HG03575 (cell line): ENCODE data around the gene UBQLN3.

Experiments used
- ATAC-seq: cut with Tn5 transposase; IDR thresholded peaks from one replicate; pipeline ENCODE4 v1.9.1; 2021; ENCODE audit not compliant: unreplicated experiment, insufficient number of reproducible peaks, low FRiP score; ENCODE audit errors: extremely low read depth

UBQLN3 gene

DNA sequence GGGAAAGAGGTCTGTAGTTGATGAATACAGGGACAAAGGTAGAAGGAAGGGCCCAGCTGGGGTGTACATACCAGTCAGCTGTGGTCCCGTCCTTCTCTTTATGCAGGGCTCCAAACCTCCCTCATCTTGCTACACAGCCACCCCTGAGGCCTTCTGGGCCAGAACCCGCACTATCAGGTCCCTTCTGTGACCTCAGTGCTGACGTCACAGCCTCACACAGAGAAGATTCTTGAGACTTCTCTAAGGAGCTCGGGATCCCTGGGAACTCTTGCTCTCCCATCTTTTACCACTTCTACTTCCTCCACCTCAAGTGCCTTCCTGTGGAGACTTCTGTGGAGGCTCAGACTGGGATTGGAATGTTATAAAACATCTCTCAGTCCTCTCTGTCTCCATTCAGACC is at the start of gene UBQLN3:
UBQLN3 (minus strand) TSS at position 155 of the 400 bp plus-strand sequence. CDS start 399 bp downstream, outside the sequence.
- ATAC-seq: no peak

DNA sequence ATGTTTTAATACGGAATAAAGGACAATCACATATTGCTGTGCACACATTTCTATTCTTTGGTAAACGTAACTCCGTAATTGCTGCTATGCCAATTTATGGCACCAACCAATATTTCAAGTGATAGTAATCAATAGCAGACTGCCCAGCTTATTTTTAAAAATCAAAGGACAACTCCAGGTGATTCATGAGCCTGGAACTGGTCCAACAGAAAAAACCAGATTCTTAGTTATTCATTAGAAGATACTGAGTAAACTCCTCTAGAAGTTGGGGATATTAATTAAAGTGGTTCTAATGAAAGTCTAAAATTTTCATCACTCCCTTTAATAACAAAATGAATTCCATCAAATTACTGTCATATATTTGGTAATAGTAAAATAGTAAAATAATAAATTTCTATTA is 48.0 kb upstream of the UBQLN3 start:
- no peak for ATAC-seq

DNA sequence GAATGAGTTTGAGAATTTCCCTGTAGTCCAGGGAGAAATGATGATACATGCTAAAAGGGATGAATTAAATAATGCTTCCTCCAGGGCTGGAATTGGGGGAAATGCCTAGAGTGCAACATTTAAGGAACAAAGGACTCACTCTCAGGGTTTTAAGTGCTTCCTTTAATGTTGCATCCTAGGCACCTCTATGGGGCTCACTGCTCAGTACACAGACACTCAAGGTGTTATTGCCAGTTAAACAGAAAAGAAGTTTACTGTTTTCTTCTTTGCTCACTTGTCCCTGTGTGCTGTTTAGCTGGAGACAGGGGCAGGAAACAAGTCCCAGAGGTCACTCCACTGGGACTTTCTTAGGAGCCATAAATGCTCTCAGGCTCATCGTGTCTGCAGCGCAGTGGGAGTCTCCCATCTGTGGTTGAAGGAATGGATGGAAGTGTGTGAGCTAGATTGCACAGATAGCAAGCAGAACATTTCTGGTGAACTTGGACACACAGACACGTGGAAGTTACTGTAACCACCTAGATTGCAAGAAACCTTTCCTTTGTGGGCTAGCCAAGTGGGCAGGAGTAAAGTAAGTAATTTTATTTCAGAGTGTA is 46.9 kb upstream of the UBQLN3 start:
- no peak for ATAC-seq

DNA sequence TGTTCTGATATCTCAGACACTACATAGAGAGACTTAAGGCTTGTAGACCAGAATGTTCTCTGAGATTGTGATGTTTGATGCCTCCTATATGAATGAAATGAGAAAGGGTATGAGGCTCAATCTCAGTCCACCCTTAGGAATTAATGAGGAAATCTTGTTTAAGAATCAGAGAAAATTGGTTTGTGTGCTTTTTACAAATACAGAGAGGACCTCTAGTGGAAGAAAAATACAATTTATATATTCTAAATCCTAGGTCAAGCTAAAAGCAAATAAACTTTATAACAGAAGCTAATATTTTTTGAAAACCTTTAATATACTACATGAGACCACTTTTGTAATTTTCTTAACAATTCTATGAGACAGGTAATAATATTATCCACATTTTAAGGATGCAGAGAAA is 43.6 kb upstream of the UBQLN3 start:
- no peak for ATAC-seq

DNA sequence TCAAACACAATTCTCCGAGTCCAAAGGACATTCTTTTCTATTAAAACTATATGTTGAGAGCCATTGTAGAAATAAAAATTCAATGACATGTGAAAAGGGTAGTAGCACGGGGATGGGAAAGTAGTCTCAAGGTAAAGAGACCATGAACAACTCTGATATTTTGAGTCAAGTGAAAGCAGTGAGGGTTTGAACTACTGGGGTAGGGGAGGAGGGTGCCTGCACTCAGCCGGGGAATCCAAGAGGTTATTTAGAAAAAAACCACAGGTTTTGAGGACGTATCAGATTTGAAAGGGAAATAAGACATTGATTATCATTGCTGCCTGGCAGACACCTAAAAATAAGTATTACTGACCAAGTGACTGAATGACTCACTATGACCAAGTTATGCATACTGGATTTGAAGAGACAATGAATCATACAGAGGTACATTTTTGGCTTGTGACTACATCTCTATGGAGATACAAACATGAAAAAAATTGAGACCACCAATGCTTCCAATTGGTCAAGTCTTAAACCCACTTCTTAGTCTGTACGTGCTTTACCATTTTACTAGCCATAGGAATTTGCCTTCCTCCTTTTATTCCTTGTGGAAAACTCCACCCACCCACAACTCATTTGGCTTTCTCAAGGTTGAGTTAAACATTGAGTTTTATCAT is 40.8 kb upstream of the UBQLN3 start:
- peak; percentile 73 for ATAC-seq

DNA sequence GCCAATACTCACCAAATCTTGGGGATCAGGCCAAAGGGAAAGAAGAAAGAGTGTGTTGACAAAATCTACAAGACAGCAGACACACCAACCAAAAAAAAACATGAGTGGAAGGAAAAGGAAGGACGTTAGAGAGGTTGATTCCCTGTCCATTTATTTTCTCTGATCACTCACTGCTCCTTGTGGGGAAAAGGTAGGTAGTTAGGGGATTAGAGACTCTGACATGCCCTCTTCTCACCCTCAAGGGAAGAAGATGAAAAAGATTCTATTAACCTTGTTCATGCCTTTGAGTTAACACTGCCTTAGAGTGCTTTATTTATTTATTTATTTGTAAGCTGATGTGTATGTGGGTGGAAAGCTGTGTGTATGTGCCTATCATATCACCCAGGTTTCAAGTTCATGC is 38.7 kb upstream of the UBQLN3 start, which contains the start of gene OR52H1:
OR52H1 (minus strand) TSS at position 101 of the 400 bp plus-strand sequence. CDS start 3,035 bp downstream, outside the sequence.
- no peak for ATAC-seq

DNA sequence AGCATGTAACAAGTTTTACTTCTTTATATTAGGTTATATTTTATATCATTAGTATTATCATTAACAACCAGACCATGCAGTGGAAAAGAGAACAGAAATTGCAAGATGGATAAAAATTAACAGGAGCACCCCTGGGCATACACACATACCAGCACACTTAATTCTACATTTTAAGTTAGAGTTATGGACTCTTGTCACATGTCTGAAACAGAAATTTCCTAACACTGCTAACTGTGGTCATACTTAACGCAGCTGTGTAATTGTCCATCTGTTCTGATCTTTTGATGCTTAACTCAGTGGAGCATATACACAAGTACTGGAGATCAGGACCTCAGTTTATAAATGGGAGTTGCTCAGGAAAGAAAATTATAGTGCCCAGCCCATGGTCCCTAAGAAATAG is 38.2 kb upstream of the UBQLN3 start:
- ATAC-seq: no peak

DNA sequence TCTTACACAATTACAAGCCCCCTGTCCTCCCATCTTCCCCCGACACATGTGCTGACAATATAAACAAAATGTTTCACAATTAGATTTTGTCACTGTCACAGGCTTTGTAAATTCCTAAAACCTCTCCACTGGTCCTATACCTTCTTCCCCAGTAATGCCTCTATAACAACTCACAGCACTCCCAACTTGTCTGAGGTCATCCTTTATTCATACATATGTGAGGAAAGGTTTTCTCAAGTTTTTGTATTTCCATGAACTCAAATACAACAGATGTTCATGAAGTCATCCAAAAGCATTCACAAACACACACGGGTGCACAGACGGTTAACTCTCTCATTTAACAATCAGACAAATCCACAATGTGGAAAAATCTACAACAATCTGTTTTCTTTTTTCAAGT is 36.7 kb upstream of the UBQLN3 start:
- no peak for ATAC-seq

DNA sequence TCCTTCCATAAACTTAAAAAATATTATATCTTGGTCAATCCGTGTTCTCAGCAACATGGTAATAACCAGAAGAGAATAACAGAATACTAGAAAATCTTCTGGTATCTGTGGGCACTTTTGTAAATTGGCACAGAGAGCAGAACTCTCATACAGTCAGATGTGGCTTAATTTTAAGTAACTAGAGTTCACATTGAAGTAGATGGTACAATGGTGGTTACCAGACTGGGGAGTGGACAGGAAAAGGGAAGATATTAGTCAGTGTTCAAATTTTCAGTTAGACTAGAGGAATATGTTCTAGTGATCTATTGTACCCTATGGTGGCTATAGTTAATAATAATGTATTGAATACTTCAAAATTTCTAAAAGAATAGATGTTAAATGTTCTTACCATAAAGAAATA is 31.7 kb upstream of the UBQLN3 start:
- ATAC-seq: no peak

DNA sequence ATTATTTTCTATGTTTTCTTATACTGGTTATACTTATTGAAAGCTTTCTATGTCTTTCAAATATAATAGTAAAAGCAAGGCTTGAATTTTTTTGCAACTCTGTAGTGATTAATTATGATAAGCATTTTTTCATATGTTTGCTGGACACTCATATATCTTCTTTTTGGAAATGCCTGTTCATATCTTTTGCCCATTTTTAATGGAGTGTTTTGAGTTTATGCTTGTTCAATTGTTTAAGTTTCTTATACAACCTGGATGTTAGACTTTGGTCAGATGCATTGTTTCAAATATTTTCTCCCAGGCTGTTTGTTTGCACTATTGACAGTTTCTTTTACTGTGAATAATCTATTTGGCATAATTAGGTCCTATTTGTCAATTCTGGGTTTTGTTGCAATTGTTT is 26.7 kb upstream of the UBQLN3 start:
- ATAC-seq: no peak

DNA sequence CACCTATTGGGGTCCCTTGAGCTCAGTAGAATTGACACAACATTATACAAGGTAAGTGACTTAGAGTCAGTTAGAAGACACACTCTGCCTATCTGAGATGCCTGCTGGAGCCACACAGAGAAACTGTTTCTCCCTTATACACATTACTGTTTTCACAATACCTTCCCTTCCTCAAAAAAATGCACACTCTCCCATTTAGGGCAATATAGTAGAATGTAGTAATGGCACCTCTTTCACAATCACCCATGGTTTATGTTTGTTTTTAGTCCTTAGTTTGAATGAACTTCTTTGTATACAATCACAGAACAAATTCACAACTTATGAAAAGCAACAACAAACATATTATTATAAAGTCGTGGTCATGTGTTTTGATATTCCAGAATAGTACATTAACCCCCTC is 24.3 kb upstream of the UBQLN3 start:
- ATAC-seq: no peak

DNA sequence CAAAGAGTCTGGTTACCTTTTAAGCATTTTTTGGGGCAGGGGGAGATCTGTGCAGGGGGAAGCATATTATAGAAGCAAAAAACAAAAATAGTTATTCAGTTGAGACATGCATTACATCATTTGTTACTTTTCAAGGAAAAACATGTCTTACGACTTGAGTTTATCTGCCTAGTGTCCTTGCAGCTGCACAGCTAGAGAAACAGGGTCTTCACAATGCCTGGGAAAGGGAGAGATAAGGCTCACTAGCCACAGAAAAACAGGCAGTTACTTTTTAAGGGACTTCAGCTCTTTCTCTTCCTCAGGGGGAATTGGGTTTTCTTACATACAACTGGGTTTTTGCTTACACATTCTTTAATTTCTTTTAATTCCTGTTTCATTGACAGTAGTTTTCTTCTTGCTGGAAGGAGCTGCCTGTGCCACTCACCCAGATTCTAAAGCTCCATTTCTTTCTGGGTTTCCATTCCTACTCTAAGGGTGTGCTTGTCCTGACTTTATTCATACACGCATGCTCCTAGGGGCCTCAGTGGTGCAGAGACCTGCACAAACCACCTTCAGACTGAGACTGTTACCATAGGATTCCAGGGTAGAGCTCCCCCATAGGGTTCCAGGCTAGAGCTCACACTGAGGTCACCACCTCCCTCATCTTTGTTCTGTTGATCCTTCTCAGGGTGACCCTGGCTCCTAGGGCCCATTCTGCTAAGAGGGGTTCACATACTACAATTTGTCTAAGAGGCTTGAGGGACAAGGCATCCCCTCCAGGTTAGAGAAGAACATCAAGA is 21.5 kb upstream of the UBQLN3 start:
- ATAC-seq: no peak

DNA sequence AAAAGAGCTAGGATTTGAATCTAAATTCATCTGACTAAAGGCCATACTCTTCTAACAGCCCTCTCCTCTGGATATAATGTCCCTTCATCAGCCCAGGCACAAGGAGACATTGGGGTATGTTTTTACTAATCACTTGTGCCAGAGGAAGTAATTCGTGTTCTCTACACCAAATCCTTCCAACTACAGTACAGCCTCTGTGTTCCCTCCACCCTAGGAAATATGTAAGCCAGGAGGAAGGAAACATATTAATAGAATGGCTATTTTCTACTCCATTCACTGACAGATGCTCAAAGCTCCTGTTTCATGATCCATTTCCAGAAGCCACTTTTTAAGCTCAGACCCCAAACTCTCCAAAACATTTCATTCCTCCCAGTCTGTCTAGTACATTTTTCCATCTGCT is 18.7 kb upstream of the UBQLN3 start:
- ATAC-seq: no peak

DNA sequence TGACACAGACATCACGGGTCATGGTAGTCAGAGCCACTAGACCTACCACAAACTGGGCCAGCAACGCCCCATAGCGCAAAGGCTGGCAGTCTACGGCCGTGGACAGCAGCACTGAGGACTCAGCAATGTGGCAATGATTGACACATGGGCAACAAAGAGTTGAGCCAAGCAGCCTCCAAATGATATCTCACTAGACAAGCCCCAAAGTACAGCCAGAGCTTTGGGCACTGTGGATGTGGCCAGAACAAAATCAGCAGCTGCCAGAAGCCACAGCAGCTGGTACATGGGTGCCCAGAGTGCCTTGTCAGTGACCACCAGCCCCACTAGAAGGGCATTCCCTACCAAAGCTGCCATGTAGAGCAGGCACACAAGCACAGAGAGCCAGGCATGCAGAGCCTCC is 18.0 kb upstream of the UBQLN3 start:
- ATAC-seq: no peak

DNA sequence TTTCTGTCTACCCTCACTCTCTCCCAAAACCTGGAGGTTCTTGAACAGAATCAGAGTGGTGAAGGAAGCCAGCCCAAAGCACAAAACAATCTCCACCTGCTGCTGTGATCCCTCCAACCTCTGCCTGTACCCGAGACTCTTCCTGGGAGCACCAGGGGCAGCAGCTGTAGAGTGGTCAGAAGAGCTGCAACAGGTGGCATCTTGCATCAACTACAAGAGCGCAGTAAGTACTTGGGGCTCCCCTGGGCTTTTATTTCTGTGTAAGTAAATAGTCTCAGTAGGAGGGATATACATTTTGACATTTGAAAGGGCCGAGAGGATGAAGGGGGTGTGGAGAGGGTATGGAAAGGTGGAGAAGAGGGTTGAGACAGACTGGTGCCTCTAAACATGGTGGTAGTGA is 15.0 kb upstream of the UBQLN3 start:
- no peak for ATAC-seq

DNA sequence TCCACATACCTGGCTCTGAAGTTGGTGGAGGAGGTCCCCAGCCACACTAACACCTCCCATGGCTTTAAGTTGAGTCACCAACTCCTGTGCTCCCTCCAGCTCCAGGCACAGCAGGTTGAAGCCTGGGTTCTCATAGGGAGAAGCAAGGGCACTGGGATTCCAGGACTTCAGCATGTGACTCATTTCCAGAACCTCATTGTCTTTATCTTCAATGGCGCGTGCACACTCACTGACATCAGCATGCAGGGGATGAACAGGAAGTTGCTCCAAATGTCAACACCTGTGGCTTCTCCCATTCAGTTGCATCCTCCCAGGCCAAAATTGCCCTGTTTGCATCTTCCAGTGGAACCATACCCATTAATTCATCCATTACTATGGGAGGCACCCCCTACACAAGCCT is 12.6 kb upstream of the UBQLN3 start:
- no peak for ATAC-seq

DNA sequence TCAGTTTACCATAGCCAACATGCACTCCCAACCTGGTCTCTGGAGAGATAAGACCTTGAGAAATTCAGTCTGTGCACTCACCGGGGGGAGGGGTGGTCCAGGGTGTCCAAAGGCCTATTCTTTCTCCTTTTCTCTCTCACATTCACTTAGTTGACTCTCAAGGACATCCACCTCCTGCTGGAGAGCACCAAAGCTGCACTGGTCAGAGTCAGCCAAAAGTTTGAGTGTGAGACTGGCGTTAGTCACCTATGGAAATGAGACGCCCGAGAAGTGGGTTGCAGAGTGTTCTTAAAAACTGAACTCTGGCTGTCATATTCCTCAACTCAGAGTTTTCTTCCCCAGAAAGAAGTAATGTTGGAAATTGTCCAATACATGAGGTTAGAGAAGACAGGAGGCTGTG is 11.8 kb upstream of the UBQLN3 start:
- ATAC-seq: no peak

DNA sequence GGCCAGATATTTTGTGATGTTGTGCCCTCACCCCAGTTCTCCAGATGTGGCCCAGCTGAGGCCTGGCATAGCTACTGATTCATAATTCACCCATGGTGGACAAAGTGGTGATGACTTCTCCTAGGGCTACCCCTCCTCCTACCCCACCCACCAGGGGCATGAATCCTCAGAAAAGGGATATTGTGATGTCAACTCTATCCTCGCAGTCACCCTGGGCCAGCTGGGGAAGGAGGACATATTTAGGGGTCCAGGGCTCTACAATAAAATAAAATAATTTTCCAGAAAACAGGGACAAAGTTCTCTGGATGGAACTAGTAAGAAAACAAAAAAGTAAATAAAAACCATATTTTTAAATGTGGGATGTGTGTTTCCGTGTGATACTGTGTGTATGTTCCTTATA is 6.8 kb upstream of the UBQLN3 start, which contains the start of gene UBQLNL:
UBQLNL (minus strand) TSS at position 101 of the 400 bp plus-strand sequence. CDS start 258 bp downstream, outside the sequence.
- no peak for ATAC-seq

DNA sequence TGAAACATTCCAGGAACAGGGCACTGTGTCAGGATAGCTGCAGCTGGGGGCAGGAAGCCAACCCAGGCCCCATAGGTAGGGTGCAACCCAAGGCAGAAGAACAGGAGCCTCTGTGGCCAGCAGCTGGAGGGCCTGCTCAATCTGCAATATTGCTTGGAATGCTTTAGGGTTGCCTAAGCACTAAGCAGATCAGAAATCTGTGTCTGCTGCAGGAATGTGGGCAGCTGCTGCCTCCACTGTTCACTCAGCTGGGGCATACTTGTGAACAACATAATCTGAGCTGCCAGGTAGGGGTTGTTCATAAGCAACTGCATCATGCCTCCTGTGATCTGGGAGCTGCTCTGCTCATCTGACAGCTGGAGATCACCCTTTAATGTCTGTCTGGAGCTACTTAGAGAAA is 5.1 kb upstream of the UBQLN3 start:
- no peak for ATAC-seq

DNA sequence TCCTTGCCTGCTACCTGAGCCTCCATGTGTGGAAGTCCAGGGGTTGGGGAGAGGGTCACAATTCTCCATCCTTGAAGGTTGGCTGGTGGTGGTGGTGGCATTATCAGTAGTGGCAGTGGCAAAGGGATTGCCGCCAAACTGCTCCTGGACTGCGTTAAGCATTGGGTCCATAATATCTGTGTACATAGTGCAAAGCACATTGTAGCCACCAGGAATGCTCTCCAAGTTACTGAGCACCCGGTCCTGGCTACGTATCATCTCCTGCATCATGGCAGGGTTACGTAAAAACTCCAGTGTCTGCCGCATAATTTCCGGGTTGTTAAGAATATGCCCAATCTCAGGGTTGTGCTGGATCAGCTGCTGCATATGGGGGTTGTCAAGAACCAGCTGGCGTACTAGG is 1.2 kb downstream of the UBQLN3 start:
- ATAC-seq: no peak
